Kidney (tissue), 14 donors: ENCODE results near the gene ZNF436. TPM values are rescaled to one million over a fixed set of nuclear protein-coding genes. Genes with fewer than 3 reads are reported as not detected.

Experiments
- DNase-seq, 5 donors: peaks; one replicate each; pipeline ENCODE4 v3.0.0-alpha.2; 2013 to 2020
- FAIRE-seq: peaks from 2 replicates; lab custom pipeline; 2012; peaks lifted over from hg19 to GRCh38; lab: Jason Lieb, UNC
- H3K27ac ChIP-seq, 2 donors: one replicate each; pipeline ENCODE4 v1.7.0; 2013; ENCODE audit warnings: low read depth in 2 of 2, low read length in 2 of 2, inconsistent platforms in 1 of 2
- H3K27me3 ChIP-seq: one replicate; pipeline ENCODE4 v1.7.1; 2013; ENCODE audit warnings: low read length, inconsistent platforms; ENCODE audit not compliant: control insufficient read depth, insufficient read depth
- H3K36me3 ChIP-seq, 3 donors: one replicate each; pipeline versions ENCODE4 v1.7.0 to v1.7.1; 2013; ENCODE audit warnings: low read length in 3 of 3, control low read depth in 1 of 3, inconsistent platforms in 1 of 3; ENCODE audit not compliant: insufficient read depth in 3 of 3, control insufficient read depth in 2 of 3
- H3K4me1 ChIP-seq, 3 donors: one replicate each; pipeline versions ENCODE4 v1.7.0 to v1.7.1; 2013; ENCODE audit warnings: low read length in 3 of 3, inconsistent platforms in 1 of 3, low read depth in 1 of 3; ENCODE audit not compliant: control insufficient read depth in 2 of 3, insufficient read depth in 2 of 3
- H3K4me3 ChIP-seq, 3 donors: one replicate each; pipeline versions ENCODE4 v1.7.0 to v1.8.1; 2013; ENCODE audit warnings: low read length in 3 of 3, control low read depth in 1 of 3, inconsistent platforms in 1 of 3
- H3K9ac ChIP-seq, 3 donors: one replicate each; pipeline versions ENCODE4 v1.7.0 to v1.7.1; 2013; ENCODE audit warnings: low read length in 3 of 3, control low read depth in 1 of 3, inconsistent platforms in 1 of 3
- H3K9me3 ChIP-seq, 3 donors: one replicate each; pipeline versions ENCODE4 v1.7.0 to v1.7.1; 2013; ENCODE audit warnings: low read length in 3 of 3, control low read depth in 1 of 3, inconsistent platforms in 1 of 3; ENCODE audit not compliant: control insufficient read depth in 2 of 3, insufficient read depth in 1 of 3
- CTCF ChIP-seq: IDR thresholded peaks from 3 replicates; pipeline ENCODE4 v1.5.1; 2012; ENCODE audit warnings: mild to moderate bottlenecking, moderate library complexity, borderline replicate concordance; ENCODE audit not compliant: insufficient read depth; ENCODE audit errors: extremely low read depth
- intact Hi-C: fragments of 100-400 bp; cut with DNase I; formaldehyde crosslinking; loops from one replicate; pipeline ENCODE4 v1.11.1; 2022
- polyA plus RNA-seq: library from polyadenylated mRNA; stranded (reverse); fragments of 350-450 nt; fragmentation: Illumina TruSeq; extraction: RNeasy Lipid Tissue Mini Kit (QIAGEN cat#74804); gene quantifications from one replicate; pipeline ENCODE4 v1.2.3, GENCODE V29; 2014; ENCODE audit warnings: low read depth, low replicate concordance; ENCODE audit not compliant: insufficient read depth
- total RNA-seq: library from RNA; stranded (reverse); fragmentation: NEBNext Ultra II Directional; extraction: Animal tissue kit (Norgen Biotek cat#: 25700); gene quantifications from one replicate; pipeline ENCODE4 v1.2.1, GENCODE V29; 2021
- donor health status: control.
- donor health status: control.
- donor health status: control.
- donor health status: control.
- donor health status: control.
- donor health status: DM: yes; HTN: yes; CAD: no.
- donor health status: Normal renal cell carcinoma (clear cell type).

The ZNF436 gene
- total and polyA plus RNA-seq, 2 donors from 2014 or later, result 4.6 to 19.8 TPM

- intact Hi-C loops, result no loop called here
- Histone ChIP-seq H3K36me3 (peaks cover 0 to 19% (median 13%) of the 10 kb centered on the region in 3 donors), H3K9me3 (no peaks in the 10 kb centered on the region), H3K9ac (peak overlapping the region in 1 of 3 donors; percentile 28), H3K27ac (peak overlapping the region; percentile 9 to 68), H3K27me3 (no peaks in the 10 kb centered on the region), H3K4me3 (peak overlapping the region in 1 of 3 donors; percentile 13), H3K4me1 (peaks cover 0 to 18% (median 11%) of the 10 kb centered on the region in 3 donors)
- peak; percentile 82 for FAIRE-seq
- TF ChIP-seq CTCF, result peak; percentile 98
- peak; percentile 90 to 95 (median 91) for DNase-seq
These were observed 34.3 kb upstream of the ZNF436 start for GRCh38 chr1:23403735-23404486.

GRCh38 chr1:23403355-23403734 is 33.7 kb upstream of the ZNF436 start:
- Histone ChIP-seq H3K36me3 (peaks cover 0 to 19% (median 9%) of the 10 kb centered on the region in 3 donors), H3K9me3 (no peaks in the 10 kb centered on the region), H3K4me1 (peaks cover 0 to 18% (median 11%) of the 10 kb centered on the region in 3 donors), H3K27me3 (no peaks in the 10 kb centered on the region), H3K9ac (peak overlapping the region in 1 of 3 donors; percentile 28), H3K4me3 (peak overlapping the region in 1 of 3 donors; percentile 13), H3K27ac (peak overlapping the region; percentile 9 to 68)
- intact Hi-C loops, result no loop called here
- FAIRE-seq, result no peak
- no peak for TF ChIP-seq CTCF
- DNase-seq, result no peak

GRCh38 chr1:23403038-23403336 is 33.4 kb upstream of the ZNF436 start:
- intact Hi-C loops, result no loop called here
- H3K9ac ChIP-seq, result peak overlapping the region in 1 of 3 donors; percentile 28
- peak overlapping the region in 1 of 2 donors; percentile 68 for H3K27ac ChIP-seq
- peaks cover 0 to 19% (median 7%) of the 10 kb centered on the region in 3 donors for H3K36me3 ChIP-seq
- H3K4me1 ChIP-seq, result peaks cover 0 to 18% (median 11%) of the 10 kb centered on the region in 3 donors
- no peaks in the 10 kb centered on the region for H3K9me3 ChIP-seq
- TF ChIP-seq CTCF, result no peak
- no peak for FAIRE-seq
- no peak overlapping the region for H3K4me3 ChIP-seq
- H3K27me3 ChIP-seq, result no peaks in the 10 kb centered on the region
- DNase-seq, result no peak
